Measurements from ENCODE around the gene TBX20.
A peak's percentile ranks its signal among the peaks of the same experiment; 100 is the strongest.

The TBX20 gene

DNA sequence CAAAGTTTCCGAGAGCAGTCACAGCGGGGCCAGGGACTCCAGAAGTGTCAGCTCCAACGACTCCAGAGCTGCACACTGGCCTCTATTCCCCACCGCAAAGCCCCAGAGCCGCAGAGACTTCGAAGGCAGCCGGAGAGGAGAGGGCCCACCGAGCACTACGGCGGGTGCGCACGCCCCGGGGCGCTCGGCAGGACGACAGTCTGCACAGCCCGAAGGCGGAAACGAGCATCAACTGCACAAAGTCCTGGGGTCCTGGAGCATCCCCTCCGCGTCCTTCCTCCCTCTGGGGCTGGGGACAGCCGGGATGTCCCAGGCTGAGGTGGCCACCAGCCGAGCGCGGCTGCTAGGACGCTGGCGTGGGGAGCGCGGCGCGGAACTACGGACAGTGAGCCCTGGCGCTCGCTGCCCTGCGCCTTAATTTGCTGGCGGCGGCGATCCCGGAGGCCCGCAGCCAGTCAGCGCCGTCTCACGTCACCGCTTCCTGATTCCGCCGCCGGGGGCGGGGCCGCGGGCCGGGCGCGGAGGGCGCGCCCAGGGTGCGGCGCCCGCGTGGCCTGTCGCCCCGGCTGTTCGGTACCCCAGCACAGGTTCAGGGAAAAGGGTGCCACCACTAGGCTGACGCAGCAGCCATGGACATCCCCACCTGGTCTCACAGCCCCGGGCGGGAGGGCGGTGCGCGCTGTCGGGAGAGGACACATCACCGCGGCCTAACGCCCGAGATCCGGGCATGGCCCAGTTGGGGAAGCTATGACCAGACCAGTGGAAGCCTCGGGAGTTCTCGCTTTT, at the start of gene TBX20:
TBX20 (minus strand) TSS at position 391 of the 786 bp plus-strand sequence. CDS start 480 bp downstream, outside the sequence.
- peak; percentile 72 for DNase-seq

GRCh38 chr7:35289376-35289775, 35.5 kb upstream of the TBX20 start:
- no peak for DNase-seq

GRCh38 chr7:35286986-35287385, 33.1 kb upstream of the TBX20 start:
- no peak for DNase-seq

- DNase-seq = no peak
These were observed 32.5 kb upstream of the TBX20 start for GRCh38 chr7:35286422-35286821.

DNA sequence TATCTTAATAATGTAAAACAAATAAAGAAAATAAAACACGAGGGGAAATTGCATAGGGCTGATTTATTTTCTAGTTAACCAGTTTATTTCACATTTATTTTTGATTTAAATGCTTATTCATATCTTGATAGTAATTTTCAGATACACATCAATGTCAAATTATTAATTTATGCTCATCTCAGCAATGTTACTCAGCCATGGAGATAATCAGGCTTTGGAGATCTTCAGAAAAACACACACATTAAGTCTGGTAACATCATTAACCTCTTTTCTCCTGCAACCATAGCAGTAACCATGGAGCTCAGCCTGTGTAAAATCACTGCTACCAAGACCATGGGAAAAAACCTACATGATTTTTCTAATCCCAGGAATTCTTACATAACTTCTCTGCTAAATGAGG, 31.9 kb upstream of the TBX20 start:
- no peak for DNase-seq

DNA sequence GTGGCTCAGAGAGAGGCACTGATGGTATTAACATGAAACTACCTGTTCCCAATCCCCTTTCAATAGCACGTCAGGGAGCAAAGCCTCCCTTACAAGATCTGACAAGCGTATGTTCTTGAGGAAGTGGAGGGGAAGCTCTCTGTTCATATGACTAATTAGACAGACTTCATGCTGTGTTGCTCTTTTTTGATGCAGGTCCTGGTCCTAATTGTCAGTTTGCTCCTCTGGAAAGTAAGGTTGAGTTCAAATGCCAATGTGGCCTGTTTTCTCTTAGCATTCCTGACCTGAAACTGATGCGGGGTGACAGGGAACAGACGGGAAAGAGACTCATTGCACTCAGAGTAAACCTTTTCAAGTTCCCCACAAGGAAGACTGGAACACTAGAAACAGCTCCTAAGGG, 27.0 kb upstream of the TBX20 start:
- no peak for DNase-seq

- DNase-seq = no peak
These were observed 23.5 kb upstream of the TBX20 start for GRCh38 chr7:35277359-35277758.

DNA sequence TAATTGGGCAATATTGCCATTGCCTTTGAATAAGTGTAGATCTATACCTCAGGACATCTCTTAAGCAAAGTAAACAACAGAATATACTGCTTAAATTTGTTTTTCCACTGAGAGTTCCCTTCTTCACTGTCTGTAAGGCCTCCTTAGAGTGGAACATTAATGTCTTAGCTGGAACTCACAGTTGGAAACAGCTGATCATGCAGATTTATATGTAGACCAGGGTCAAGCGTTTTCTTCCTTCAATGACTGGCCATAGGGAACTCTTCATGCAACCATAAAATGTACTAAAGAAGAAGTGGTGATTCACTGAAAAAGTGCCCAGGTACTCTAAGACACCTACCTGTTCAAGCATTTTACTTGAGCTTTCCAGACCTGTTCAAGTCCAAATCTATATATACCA, 18.3 kb upstream of the TBX20 start:
- no peak for DNase-seq

DNA sequence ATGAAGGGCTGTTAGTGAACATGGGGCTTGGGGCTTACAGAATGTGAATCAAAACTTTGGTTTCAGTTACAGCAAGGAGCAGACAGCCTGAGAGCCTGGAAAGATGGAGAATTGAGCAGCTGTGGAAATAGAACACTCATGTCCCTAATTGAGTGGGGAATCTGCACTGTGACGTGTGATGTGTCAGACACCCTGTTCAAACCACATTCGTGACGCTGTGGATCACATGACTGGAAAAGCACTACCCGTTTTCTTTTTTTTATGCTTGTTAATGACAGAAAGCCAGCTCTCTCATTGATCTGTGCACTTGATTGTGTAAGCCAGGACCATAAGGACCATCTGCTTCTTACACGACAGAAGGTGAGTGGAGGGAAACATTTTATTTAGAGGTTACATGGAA, 15.1 kb upstream of the TBX20 start:
- DNase-seq = peak; percentile 14

GRCh38 chr7:35267411-35267810, 13.5 kb upstream of the TBX20 start:
- no peak for DNase-seq

GRCh38 chr7:35263396-35263795, 9.5 kb upstream of the TBX20 start:
- no peak for DNase-seq

DNA sequence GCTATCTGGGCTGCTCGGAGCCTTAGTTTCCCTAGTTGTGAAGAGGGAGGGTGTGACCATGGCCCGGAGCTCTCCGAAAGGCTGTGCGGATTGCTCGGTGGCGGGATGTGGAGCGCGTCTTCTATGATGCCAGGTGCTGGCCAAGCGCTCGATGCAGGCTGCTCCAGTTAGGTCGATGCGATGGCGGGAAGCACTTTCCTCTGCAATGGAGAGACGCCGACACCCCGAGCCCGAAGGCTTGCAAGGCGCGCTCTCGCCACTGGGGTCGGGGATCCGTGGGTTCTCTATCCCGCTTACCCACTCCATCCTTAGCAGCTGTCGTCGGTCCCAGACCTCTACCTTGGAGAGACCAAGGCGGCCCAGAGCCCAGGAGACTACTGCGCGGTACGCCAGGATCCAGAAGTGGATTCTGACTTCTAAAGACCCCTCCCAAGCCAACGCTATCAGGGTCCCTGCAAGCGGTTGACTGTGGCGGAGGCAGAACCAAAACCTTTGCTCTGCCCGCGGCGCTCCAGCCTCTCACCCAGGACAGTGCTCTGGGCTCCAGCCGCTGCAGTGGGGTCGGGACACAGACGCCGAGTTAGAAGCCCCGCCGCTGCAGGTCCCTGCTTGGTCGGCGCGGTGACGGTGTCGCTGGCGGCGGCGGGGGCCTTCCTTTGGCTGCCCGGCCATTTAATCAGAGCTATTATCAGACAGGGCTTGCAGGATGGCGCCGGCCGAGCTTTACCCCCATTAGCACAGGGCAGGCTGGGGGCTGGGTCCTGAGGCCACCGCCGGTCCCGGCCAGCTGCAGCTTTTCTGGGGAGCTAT, 7.8 kb upstream of the TBX20 start:
- DNase-seq = no peak

DNA sequence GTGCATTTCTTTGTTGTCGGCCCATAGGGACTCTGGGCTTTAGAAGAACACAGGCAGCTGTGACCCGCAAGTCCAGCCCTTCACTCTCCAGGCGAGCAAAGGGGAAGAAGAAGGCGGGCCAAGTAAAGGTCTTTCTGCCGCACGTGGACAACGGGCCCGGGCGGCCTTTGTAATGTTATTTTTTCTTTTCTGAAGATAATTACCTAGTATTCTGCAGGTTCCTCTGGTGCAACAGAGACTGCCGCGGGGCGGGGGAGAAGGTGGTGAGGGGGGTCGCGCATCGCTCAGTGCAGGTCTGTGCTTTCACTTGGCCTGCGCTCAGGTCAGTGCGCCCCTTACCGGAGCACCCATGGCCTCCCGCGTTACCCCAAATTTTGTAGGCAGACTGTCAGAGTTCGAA, 7.1 kb upstream of the TBX20 start:
- DNase-seq = no peak

DNA sequence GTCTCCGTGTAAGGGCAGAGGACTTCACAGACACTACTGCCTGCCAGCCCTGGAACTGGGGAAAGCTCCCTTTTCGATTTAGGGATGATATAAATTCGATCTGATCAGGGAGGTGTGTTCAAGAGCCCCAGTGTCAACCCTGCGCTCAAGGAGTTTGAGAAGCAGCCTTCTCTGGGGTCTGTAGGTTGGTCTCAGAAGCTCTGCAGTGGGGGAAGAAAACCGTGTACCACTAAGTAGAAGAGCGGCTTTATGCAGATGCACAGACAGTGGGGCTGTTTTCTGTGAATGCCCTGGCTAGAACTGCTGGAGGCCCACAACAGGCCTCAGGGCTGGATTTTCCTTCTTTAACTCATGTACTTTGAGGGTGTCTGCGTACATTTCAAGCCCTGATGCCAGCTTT, 6.3 kb upstream of the TBX20 start:
- DNase-seq = no peak

DNA sequence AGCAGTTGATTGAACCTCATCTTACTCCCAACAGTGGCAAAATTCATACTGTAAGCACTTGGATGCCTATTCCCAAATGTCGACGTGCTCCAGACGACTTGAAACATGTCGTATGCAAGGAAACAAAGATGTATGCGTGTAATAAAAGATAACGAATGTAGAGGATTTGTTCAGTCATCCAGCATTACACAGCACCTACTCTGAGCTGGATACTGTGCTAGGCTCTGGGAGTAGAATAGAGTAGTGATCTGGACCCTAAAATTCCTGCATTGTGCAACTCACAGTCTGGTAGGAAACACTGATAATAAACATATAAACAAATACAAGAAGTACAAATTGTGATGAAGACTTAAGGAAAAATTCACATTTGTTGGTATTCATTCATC, 5.6 kb upstream of the TBX20 start:
- no peak for DNase-seq

DNA sequence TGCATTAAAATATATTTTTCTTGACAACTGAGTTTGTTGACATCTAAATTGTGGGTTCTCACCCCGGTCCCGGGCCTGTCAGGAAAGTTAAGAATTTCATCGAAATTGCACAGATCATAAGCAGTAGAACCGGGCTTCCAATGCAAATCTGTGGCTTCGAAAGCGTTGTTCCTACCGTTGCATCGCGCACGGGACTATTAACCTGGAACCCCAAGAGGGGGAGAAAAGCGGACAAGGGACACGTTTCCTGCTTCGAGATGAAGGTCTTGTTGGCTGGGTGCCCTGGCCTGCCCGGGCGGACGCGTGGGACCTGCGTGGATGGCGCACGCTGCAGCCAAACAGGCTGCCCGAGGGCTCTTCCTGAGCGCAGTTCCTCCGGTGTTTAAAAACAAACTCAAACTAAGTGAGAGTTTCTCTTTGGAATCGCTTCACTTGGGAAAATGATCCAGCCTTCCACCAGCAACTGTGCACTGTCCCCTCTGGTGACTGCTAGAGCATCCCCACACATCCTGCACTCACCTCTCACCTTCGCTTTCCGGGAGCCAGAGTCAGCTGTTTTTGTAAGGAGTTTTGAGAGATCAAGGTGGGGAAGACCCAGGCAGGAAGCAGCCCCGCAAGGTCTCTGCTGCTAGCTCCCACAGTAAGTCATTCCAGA, 5.1 kb upstream of the TBX20 start:
- DNase-seq = no peak

DNA sequence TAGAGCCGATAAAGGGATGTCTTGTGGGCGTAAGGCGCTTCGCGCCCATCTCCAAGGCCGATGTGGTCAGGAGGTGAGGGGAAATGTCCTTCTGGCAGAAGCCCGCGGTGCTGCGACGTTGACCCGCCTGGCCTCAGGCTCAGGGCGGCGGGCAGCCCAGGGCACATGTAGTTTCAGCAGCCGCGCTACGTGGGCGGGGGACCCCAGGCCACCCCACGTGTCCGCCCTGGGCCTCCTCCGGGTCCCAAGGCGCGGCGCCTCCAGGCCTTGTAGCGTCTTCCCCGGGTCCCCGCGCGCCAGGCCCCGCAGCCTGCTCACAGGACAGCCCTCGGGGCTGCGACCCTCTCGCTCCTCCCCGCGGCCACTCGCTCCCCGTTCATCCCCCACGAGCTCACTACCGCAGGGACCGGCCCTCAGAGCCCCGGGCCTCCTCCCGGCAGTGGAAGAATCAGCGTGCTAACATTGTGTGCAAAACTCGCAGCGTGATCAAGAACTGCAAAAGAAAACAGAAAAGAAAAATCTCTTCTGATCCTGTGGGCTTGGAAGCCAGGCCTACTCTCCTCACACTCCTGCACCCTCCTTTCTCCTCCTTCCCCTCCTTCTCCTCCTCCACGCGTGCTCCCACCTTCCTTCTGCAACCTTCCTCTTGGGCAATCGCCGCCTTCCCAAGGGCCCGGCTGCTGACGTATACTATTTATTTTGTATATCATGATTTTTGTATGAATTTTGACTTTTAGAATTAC, 4.4 kb upstream of the TBX20 start:
- DNase-seq = no peak

- no peak for DNase-seq
These were observed 3.6 kb upstream of the TBX20 start for GRCh38 chr7:35257251-35258124.

DNA sequence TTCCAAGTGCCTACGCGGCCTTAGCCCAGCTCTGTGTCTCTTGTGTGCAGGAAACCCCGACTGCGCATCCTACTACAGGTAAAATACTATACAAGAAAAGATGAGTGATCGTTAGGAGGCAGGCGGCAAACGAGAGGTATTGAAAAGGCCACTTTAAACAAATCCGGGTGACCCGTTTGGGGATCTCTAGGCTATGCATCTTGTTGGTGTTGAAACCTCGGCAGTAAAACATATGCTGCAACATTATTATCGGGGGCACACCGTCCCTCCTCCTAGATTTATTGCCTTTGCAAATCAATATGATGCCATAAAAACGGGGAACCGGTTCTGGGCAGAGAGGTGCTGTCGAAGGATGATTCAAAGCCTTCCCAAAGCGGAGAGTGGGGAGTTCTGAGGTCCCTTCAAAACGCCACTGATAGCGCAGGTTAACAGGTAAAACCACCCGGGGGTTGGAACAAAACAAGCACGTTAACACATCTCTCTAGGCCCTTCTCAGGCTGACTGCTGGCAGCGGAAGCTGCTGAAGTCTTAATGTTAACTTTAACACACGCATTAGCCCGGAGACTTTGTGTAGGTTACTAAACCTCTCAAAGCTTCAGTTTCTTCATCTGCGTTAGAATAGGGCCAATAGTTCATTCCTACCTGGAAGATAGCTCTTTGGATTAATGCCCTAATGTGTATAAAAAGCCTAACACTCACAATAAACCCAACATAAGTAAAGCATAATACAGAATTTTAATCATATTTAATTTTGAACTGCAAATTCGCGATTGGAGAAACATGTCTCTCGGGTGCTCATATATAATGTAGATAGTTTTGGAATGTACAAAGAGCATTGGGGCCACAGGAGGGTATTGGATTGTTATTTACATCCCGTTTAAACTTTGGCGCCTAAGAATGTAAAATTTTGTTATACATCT, 2.6 kb upstream of the TBX20 start:
- no peak for DNase-seq

DNA sequence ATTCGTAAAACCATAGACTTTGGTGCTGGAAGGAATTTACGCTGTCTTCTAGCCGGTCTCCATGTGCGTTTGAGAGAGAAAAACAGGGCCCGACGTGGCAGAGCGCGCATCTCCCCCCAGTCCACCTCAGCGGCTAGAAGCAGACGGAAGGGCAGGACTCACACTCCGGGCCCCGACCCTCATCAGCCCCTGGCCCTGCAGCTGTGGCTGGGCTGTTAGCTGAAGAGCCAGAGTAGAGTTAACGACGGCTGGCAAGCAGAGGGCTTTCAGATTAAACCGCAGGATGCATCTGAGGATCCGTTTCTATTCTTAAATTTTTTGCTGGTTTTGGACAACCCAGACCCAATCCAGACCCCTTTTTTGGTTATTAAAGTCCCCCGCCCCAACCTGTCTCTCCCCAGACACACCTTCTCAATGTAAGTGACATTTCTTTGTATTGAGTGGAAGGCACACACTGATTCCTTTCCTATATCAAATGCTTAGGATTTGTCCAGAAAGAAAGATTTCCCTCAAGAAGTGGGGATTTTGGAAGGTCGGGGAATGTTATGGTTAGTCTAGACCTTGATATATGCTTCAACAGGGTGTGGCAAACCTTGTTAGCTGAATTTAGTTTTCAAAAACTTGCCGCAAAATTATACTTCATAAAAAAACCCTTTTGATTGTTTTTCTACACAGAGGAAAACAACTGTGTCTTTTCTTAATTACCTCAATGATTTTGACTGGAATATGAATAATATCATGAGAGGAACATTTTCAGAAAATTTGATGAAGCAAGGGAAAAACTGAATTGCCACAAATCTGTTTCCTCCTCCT, 1.7 kb upstream of the TBX20 start:
- no peak for DNase-seq

Measured in OCI-M1 (cell line).